ENCODE data around the gene RNF215.
"Not testable (repeated sequence)": the region's sequence is repeated elsewhere in the genome, so short reads cannot be mapped to it uniquely, and the experiment has no call there.

RNF215 gene

DNA sequence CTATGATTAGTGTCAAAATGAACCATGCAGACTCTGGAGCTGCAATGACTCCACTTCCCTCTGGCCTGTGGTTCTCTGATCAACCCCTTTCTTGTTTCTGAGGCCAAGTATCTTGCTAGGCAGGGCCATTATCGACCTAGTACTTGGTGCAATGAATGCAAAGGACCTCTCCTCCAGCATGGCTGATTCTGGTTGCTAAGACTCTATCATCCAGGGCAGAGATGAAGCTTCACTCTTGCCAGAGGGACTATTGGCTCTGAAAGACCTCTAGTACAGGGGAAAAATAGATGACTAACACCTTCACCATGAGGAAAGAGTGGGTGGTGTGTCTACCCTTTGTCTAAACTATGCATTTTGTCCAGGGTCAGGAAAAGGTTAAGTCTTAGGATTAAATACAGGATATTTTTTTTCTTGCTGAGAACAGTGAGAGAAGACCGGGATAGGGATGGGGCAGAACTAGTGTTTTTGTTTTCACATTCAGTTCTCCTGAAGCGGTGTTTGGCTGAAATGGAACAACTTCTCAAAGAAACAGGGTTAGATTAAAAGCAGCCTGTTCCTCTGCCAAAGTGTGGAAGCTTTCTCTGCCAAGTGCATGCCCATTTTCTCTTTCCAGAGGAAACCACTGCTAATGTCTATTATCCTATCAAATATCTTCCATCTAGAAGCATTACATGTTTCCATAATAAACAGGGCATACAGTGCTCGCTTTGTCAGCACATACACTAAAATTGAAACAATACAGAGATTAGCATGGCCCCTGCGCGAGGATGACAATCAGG lies 33.3 kb upstream of the RNF215 start:
- no peak for DNase-seq

DNA sequence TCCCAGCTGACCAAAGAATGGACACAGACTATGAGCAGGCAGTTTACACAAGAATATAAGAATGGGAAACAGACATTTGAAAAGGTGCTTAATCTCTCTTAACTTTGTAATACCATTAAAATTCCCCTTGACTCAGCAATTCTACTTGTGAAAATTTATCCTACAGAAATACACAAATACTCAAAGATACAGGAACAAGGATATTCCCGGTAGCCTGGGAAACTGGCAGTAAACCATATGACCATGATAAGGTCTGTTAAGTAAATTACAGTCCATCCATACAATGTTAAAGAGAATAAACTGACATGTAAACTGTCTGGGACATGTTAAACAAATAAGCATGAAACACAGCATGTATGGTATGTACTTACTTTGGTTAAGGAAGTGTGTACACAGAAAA lies 29.6 kb upstream of the RNF215 start:
- DNase-seq, result no peak

DNA sequence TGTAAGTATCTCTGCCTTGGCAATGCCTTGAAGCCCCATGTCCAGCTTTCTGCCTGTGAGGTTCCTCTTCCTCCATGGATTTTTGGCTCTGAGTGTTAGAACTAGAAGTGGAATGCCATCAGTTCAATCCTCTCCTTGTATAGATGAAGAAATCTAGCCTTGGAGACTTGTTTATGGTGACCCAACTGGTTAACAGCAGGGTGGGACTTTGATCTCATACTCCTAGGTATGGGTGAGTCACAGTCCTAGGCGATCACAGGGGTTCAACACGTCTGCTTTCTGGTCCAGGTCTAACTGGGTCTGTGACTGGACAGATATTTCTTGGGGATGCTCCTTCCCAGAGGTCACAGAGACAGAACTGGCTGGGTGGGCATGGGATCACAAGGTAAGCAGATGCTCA lies 29.2 kb upstream of the RNF215 start:
- no peak for DNase-seq

DNA sequence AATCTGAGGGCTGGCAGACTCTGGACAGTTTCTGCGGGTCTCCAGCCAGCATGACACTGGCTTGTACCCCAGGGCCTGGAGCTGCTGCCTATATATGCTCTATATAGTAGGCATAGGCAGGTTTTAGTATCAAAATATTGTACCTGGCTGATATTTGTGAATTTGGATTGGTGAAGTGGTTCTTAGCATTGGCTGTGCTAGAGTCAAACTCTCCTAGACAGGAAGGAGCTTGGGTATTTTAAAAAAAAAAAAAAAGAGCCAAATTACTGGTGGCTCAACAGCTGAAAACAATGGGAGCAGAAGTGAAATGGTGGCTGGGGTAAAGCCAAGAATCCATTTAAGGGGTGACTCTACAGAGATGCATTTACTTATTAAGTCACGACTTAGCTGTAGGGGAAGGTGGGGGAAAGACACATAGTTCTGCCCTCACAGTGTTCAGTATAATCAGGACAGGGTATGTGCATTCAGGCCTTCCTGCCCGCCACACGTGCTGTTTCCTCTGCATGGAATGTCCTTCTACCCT lies 27.4 kb upstream of the RNF215 start:
- DNase-seq, result no peak

DNA sequence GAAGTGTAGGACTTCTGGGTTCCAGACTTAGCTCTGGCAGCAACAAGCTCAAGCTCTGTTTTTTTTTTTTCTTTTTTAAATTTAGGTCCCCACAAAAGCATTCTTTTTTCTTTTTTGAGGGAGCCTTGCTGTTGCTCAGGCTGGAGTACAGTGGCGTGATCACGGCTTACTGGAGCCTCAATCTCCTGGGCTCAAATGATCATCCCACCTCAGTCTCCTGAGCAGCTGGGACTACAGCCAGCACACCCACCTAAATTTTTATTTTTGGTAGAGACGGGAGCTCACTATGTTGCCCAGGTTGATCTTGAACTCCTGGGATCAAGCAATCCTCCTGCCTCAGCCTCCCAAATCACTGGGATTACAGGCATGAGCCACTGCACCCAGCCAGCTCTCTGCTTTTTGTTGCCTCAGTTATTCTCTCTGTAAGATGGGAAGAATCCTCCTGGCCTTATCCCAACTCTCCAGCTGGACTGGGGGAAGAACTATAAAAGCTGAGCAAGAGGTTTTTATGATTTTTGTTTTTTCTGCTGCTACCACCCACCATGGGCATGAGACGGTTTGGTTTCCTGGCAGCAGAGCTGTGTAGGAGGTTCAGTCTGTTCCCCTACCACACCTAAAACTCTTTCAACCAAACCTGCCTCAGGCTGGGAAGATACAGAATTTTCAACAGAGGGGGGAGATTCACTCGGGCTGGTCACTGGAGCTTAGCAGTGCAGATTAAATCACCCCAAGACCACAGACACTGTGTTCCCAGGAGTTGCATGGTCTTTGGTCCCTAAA lies 26.7 kb upstream of the RNF215 start:
- DNase-seq, result no peak

DNA sequence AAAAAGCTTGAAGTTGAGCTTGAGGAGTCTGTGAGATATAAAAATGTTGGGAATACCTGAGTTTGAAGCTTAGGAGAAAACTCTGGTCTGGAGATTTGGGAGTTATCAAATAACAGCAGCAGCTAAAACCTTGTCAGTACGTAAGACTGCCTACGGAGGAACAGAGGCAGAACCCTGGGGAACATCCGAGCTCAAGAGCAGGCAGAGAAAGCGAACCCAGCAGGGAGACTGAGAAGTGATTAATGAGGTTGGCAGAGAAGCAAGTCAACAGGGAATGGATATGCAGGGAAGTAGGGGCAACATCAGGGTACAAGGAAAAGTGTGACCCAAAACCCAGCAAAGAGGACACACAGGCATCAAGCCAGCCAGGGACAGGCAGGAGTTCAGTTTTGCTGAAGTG lies 25.8 kb upstream of the RNF215 start:
- DNase-seq, result no peak

DNA sequence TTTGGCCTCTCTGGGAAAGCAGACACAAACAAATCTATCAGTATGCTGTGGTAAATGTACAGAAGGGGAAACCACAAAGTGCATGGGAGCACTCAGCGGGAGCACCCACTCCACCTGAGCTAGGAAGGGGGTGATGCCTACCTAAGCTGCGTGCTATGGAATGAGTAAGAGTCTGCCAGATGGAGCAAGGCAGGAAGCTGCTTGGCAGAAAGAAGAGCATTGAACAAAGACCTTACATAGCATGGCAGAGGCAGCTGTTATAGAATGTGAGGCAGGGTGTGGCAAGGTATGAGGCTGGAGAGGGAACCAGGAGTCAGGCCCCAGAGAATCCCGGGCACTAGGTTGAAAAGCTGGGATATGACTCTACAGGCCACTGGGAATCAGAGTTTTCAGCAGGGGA lies 24.6 kb upstream of the RNF215 start:
- DNase-seq, result no peak

DNA sequence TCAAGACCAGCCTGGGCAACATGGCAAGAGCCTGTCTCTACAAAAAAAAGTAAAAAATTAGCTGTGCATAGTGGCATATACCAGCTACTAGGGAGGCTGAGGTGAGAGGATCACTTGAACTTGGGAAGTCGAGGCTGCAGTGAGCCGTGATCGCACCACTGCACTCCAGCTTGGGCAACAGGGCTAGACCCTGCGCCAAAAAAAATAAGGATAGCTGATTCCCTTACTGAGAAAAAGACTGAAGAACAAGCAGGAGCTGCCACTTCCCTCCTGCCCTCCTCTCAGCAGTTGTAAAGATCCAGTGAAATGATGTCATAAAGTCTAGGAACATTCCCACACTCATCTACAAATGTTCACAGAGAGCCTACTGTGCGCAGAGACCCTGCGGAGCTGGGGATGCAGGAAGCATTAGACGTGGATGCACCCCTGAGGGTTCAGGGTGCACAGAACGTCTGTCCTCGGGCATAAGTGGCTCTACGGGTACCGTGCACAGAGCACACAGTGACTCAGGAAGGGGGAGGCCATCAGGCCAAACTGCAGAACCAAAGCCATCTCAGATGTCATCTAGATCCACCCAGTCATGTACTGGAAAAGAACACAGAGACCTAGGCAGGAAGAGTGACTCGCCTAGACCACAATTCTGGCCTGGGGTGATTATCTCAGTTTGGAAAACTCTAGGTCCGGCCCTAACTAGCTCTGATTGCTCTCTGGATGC lies 21.3 kb upstream of the RNF215 start:
- DNase-seq, result no peak

DNA sequence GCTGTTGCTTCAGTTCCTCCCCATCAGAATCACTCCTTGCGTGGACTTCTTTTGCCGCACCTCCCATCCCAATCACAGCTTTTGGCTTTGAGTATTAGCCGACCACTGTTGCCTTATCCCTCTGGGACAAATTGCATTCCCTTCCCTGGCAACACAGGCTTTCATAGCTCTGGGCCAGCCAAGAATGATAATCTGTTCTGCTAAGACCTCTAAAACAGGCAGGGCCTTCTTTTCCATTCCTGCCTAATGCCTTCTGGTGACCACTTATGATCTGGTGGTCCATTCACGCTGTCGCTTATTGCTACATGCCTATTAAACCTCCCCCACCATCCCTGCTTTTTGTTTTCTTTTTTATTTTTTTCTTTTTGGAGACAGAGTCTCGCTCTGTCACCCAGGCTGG lies 19.2 kb upstream of the RNF215 start:
- DNase-seq, result no peak

DNA sequence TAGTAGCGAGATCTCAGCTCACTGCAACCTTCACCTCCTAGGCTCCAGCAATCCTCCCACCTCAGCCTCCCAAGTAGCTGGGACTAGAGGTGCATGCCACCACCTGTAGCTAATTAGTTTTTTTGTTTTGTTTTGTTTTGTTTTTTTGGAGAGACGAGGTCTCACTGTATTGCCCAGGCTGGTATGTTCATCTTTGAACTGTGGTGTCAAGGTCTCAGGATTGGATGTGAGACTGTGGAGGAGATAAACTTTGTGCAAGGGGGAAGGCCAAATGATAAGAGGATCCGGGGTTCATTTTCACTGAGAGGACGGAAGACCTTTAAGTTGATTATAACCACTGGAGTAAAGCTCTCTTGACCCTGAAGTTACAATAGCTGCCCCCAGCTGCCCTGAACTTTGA lies 18.5 kb upstream of the RNF215 start:
- no peak for DNase-seq

DNA sequence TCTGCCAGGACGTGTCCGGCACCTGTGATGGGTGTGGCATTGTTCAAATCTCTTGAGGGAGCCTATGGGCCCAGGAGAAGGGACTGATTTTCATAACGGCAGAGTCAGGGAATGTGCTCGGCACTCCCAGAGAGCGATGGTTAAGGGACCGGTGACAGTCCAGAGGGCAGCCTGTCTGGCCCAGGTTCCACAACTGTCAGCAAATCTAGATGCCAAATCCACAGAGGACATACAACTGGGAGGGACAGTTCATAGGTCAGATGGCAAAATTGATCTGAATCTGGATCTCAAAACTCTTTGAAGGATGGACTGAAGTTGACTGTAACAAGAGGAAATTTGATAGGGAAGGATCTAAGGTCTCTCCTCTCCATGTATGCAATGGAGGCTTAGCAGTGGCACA lies 17.1 kb upstream of the RNF215 start:
- DNase-seq, result no peak

DNA sequence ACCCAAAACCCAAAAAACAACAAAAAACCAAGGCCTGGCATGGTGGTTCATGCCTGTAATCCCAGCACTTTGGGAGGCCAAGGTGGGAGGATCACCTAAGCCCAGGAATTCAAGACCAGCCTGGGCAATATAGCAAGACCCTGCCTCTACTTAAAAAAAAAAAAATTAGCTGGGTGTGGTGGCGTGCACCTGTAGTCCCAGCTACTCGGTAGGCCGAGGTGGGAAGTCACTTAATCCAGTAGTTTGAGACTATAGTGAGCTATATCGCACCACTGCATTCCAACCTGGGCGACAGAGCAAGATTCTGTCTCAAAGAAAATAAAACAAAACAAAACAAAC lies 15.5 kb upstream of the RNF215 start:
- not testable (repeated sequence) for DNase-seq

DNA sequence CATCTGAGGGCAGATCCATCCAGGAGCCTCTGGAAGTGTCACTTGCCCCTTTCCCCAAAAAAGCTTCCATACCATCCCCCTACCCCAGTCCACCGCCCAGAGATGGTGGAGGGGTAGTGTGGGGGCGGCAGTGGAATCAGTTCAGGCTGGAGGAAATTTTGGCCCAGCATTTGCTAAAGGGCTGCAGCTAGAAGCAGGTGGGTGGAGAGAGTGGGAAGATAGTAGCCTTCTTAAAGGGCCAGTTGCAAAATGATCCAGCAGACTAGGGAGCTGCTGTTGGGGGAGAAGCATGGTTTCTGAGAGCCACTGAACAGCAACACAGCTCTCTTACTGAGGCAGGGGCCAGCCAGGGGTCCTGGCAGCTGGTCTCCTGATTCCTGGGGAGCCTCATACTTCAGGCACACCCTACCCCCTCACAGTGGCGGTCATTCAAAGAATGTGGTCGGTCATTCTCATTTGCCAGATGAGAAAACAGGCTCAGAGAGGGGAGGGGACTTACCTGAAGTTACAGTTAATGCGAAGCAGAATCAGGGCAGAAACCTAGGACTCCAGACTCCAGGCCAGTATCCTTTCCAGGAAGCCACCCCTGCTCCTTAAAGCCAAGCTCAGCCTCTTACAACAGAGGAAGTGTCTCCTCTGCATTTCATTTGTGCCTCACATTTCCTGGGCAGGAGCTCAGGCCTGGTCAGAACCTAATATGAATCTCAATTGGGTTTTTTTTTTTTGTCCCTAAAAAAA lies 15.0 kb upstream of the RNF215 start:
- DNase-seq, result no peak

DNA sequence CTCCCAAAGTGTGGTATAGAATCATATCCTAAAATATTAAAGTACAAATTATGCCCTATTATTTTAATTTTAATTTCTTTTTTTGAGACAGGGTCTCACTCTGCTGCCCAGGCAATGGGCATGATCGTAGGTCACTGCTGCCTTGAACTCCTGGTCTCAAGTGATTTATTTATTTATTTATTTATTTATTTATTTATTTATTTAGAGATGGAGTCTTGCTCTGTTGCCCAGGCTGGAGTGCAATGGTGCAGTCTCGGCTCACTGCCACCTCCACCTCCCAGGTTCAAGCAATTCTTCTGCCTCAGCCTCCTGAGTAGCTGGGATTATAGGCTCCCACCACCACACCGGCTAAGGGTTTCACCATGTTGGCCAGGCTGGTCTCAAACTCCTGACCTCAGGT lies 13.8 kb upstream of the RNF215 start:
- not testable (repeated sequence) for DNase-seq

DNA sequence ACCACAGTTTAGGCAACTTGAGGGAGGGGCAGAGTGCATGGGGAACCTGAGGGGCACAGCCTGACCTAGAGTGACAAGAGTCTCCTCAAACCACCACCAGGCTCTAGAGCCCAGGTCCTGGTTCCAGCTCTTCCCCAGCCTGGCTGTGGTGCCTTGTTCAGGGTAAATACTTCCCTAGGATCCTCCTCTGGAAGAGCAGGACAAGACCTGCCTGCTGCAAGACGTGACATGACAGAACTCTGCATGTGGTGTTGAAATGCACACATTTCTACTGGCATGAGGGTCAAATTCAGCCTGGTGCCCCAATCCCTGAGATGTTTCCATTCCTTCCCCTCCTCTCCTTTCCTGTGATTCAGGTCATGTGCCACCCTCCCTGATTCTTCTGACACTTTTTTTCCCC lies 12.9 kb upstream of the RNF215 start:
- DNase-seq, result no peak

DNA sequence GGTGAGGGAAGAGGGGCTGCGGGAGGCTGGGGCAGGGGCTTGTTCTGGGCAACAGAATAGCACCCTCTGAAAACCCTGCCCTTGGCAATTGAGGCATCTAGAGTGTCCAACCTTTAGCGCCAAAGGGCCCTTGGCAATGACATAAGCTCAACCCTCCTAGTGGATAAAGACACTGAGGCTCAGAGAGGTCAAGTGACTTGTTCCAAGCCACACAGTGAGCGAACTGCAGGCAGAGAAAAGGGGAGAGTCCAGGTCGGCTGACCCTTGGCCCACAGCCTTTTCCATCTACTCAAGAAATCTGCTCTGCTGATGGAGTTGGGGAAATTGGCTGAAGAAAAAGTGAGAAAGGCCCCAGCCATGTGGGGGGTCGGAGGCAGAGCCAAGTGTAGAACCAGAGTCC lies 12.5 kb upstream of the RNF215 start:
- DNase-seq, result no peak

DNA sequence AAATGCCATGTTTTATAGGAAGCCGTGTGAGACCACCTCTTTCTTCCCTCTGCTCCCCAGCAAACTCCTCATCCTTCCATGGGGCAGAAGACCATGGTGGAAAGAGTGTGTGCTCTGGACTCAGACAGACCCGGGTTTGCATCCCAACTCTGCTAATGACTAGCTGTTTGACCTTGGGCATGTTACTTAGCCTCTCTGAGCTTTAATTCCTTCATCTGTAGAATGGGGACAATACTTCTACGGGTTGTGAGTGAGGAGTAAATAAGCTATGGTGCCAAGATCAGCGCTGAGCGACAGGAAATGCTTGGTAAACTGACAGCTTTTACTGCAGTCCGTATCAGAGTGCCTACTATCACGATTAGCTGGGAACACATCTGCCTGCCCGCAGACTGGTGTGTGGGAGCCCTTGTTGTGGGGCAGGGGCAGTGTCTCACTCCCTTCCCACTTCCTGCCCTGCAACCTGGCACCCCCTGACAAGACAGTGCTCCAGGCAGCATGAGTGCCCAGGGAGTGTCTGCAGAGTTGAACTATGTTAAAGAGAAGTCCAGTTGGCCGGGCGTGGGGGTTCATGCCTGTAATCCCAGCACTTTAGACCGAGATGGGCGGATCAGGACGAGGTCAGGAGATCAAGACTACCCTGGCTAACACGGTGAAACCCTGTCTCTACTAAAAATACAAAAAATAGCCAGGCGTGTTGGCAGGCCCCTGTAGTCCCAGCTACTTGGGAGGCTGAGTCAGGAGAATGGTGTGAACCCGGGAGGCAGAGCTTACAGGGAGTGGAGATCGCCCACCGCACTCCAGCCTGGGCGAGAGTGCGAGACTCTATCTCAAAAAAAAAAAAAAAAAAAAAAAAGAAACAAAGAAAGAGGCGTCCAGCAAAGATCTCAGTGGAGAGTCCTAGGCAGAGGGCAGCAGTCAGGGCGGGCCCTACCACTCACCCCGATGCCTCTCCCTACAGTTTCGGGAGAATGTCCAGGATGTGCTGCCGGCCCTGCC lies 11.8 kb upstream of the RNF215 start:
- peak; percentile 10 for DNase-seq

DNA sequence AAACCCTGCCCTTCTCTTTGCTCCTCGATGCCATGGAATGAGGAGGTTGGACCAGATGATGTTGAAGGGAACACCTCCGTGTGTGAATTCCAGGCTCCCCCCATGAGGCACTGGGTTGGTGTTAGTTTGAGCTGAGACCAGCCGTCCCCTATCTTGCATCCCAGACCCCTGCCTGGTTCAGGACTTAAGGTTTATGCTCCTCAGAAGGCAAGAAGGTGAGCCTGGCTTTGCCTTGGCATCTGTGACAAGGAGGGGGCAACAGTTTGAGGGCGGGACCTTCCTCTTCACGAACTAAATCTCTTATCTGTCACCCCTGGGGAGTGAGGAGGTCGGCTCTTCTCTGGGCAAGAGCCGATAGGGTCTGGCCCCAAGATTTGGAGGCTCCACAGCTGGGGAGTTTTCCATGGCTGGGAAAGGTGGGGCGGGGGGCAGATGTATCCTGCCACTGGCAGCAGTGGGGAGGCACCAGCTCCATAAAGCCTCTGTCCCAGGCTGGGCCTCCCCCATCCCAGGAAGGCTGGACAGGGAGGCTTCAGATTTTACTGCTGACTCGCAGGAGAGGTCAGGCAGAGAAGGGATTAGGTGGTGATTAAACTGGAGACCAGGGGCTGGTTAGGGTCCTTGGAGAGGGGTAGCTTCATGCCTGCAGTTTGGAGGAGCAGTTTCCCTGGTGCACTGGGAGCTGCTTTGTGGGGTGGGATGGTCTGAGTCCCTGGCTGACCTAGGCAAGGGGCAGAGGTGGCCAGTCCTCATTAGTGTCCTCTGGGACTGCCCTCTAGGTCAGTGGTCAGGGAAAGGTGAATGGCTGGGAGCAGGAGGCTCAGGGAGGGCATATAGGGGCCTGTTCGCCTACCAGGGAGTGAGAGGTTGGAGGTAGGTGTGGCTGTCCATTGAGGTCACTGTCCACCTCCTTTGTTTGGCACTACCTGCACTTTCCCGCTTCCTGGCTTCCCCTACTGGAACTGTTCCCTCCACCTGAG lies 10.7 kb upstream of the RNF215 start:
- DNase-seq, result no peak

DNA sequence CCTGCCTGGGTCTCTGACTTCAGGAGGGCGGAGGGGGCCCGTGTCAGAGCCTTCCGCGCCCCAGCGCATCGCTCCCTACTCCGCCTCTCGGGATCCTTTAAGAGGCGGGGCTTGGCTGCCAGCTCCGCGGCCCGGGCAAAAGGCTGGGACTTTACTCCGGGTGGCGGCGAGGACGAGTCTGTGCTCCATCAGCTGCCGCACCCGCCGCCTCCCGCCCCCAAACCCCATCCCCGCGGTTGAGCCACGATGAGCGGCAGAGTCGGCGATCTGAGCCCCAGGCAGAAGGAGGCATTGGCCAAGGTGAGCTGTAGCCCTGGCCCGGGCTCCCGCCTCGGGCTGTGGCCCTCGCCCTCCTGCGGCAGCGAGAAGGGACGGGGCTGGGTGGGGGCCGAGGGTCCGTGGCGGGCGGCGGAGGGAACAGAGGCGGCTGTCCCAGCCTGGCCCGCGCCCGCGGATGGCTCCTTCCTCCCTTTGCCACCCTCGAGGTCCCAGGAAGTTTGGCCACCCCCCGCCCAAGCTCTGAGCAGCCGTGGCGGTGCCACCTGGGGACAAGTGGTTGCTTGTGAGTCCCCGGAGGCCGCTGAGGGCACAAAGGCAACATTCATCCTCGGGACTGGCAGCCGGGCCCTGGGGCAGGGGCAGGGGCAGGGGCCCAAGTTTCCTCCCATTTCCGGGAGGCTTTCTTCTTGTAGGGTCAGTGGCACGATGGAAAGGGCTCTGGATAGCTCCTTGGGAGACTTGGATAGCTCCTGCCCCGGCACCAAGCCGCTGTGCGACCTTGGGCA lies 9.9 kb upstream of the RNF215 start, which contains the start of gene SEC14L2:
TSS of gene SEC14L2 (plus strand) at position 148 of the 785 bp plus-strand sequence. CDS start at position 247, 99 bp downstream.
- DNase-seq, result peak; percentile 60

All from CD4-positive, alpha-beta T cell treated with Interleukin-21 for 1 hour (primary cell).